Loucy (cell line): Measurements from ENCODE around the gene CTU1.

Experiments
- H2AFZ ChIP-seq: fragments of 200-600 bp; sonication (generic); 2 replicates; pipeline ENCODE4 v1.6.0; 2016; ENCODE audit warnings: antibody characterized with exemption, mild to moderate bottlenecking, low read length, moderate library complexity
- H3F3A ChIP-seq: fragments of 200-600 bp; 2 replicates; pipeline ENCODE4 v1.6.0; 2016; ENCODE audit warnings: antibody characterized with exemption, low read depth, mild to moderate bottlenecking
- H3K27me3 ChIP-seq: fragments of 200-600 bp; sonication (generic); 2 replicates; pipeline ENCODE4 v1.6.1; 2014; ENCODE audit warnings: low read length, mild to moderate bottlenecking; ENCODE audit not compliant: insufficient read depth, poor library complexity, severe bottlenecking
- H3K36me3 ChIP-seq: fragments of 200-600 bp; sonication (generic); 2 replicates; pipeline ENCODE4 v1.6.1; 2016; ENCODE audit warnings: low read length; ENCODE audit not compliant: insufficient read depth
- H3K4me1 ChIP-seq: fragments of 200-600 bp; sonication (generic); 2 replicates; pipeline ENCODE4 v1.5.1; 2014; ENCODE audit warnings: low read length, mild to moderate bottlenecking; ENCODE audit not compliant: insufficient read depth, poor library complexity, severe bottlenecking
- H3K4me2 ChIP-seq: fragments of 200-600 bp; sonication (generic); 2 replicates; pipeline ENCODE4 v1.6.0; 2014; ENCODE audit warnings: antibody characterized with exemption, low read length, low read depth, mild to moderate bottlenecking; ENCODE audit not compliant: poor library complexity, severe bottlenecking
- H3K4me3 ChIP-seq: fragments of 200-600 bp; sonication (generic); 2 replicates; pipeline ENCODE4 v1.5.1; 2014; ENCODE audit warnings: low read length, mild to moderate bottlenecking, mixed read lengths; ENCODE audit not compliant: poor library complexity, severe bottlenecking
- H3K79me2 ChIP-seq: fragments of 200-600 bp; sonication (generic); 2 replicates; pipeline ENCODE4 v1.6.1; 2014; ENCODE audit warnings: low read length; ENCODE audit not compliant: insufficient read depth
- H3K9ac ChIP-seq: fragments of 200-600 bp; sonication (generic); 2 replicates; pipeline ENCODE4 v1.6.0; 2014; ENCODE audit warnings: mild to moderate bottlenecking, low read depth, low read length, moderate library complexity; ENCODE audit not compliant: poor library complexity, severe bottlenecking
- H3K9me2 ChIP-seq: fragments of 200-600 bp; sonication (generic); replicated peaks from 2 replicates; pipeline ENCODE4 v1.6.1; 2016; ENCODE audit warnings: low read depth, low read length, mixed read lengths
- H3K9me3 ChIP-seq: fragments of 200-600 bp; sonication (generic); 2 replicates; pipeline ENCODE4 v1.6.1; 2014; ENCODE audit warnings: mild to moderate bottlenecking, antibody characterized with exemption, low read length, low read depth; ENCODE audit not compliant: insufficient read depth
- H4K20me1 ChIP-seq: fragments of 200-600 bp; sonication (generic); 2 replicates; pipeline ENCODE4 v1.6.0; 2014; ENCODE audit warnings: antibody characterized with exemption, low read length, mild to moderate bottlenecking; ENCODE audit not compliant: insufficient read depth, poor library complexity, severe bottlenecking
- CTCF ChIP-seq: fragments of 200-600 bp; sonication (generic); conservative IDR thresholded peaks from 2 replicates; pipeline ENCODE4 v1.5.1; 2014; ENCODE audit warnings: mild to moderate bottlenecking, antibody characterized with exemption, low read length
- EZH2phosphoT487 ChIP-seq: fragments of 200-600 bp; IDR thresholded peaks from 2 replicates; pipeline ENCODE4 v1.6.1; 2018; ENCODE audit warnings: antibody characterized with exemption, mild to moderate bottlenecking, moderate library complexity, borderline replicate concordance

The CTU1 gene

GRCh38 chr19:51140441-51140840 is 32.2 kb upstream of the CTU1 start:
- Histone ChIP-seq H3K4me1 (no peaks in the 10 kb centered on the region), H3K4me2 (no peak overlapping the region), H3K9me3 (no peaks in the 10 kb centered on the region), H3K9ac (no peak overlapping the region), H3K4me3 (no peak overlapping the region), H3K9me2 (no peaks in the 10 kb centered on the region), H3K79me2 (no peaks in the 10 kb centered on the region), H3K27me3 (no peaks in the 10 kb centered on the region), H3F3A (no peaks in the 10 kb centered on the region), H2AFZ (no peak overlapping the region), H3K36me3 (no peaks in the 10 kb centered on the region), H4K20me1 (no peaks in the 10 kb centered on the region)
- no peak for TF ChIP-seq EZH2phosphoT487
- TF ChIP-seq CTCF, result no peak

GRCh38 chr19:51139299-51140014 is 31.2 kb upstream of the CTU1 start:
- Histone ChIP-seq H3K9me2 (no peaks in the 10 kb centered on the region), H3K36me3 (no peaks in the 10 kb centered on the region), H2AFZ (no peak overlapping the region), H3K4me3 (no peak overlapping the region), H3K9me3 (no peaks in the 10 kb centered on the region), H3K4me2 (no peak overlapping the region), H4K20me1 (no peaks in the 10 kb centered on the region), H3K4me1 (no peaks in the 10 kb centered on the region), H3K27me3 (no peaks in the 10 kb centered on the region), H3F3A (no peaks in the 10 kb centered on the region), H3K79me2 (no peaks in the 10 kb centered on the region), H3K9ac (no peak overlapping the region)
- TF ChIP-seq EZH2phosphoT487 (no peak), CTCF (no peak)

DNA sequence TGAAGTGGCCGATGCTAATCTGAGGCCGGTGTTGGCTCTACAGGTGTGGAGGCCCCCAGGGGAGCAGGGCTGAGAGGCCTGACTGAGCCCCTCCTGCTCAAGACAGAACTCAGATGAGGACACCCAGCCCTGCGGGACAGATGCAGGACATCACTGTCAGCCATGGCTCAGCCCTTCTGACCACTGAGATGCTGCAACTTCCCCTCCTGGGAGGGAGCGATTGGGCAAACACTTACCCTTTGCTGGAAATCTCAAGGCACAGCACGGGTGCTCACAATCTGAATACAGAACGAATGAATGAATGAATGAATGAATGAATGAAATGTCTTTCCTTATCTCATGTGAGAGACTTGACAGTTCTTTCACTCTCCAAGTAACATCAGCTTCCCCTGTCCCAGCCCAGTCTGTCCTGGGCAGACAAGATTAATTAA is 30.4 kb upstream of the CTU1 start:
- Histone ChIP-seq H3K79me2 (no peaks in the 10 kb centered on the region), H3K36me3 (no peaks in the 10 kb centered on the region), H4K20me1 (no peaks in the 10 kb centered on the region), H3F3A (no peaks in the 10 kb centered on the region), H3K9ac (no peak overlapping the region), H3K9me3 (no peaks in the 10 kb centered on the region), H3K4me2 (no peak overlapping the region), H3K4me3 (no peak overlapping the region), H3K4me1 (no peaks in the 10 kb centered on the region), H3K9me2 (no peaks in the 10 kb centered on the region), H3K27me3 (no peaks in the 10 kb centered on the region), H2AFZ (no peak overlapping the region)
- TF ChIP-seq EZH2phosphoT487 (no peak), CTCF (no peak)
